Esophagus squamous epithelium (tissue), 4 donors: Measurements from ENCODE around the gene VPS4B.

Experiments used
- POLR2A ChIP-seq, 4 donors: fragments of 450-650 bp; IDR thresholded peaks; one replicate each; pipeline ENCODE4 v1.6.1; 2017; ENCODE audit warnings: antibody characterized with exemption in 4 of 4, mild to moderate bottlenecking in 4 of 4, moderate library complexity in 3 of 4
- TF ChIP-seq, protein P1 (sequence below), 6 experiments: fragments of 450-650 bp in 4 of 6; fragments of 200-600 bp in 2 of 6; sonication (generic) in 2 of 6; IDR thresholded peaks; one replicate each; pipeline ENCODE4 v1.5.1; 2016 to 2019; ENCODE audit warnings: antibody characterized with exemption in 6 of 6, mild to moderate bottlenecking in 4 of 6, moderate library complexity in 4 of 6

GRCh38 chr18:63363951-63364350 is 58.3 kb downstream of the VPS4B start:
- TF ChIP-seq, protein P1, sequence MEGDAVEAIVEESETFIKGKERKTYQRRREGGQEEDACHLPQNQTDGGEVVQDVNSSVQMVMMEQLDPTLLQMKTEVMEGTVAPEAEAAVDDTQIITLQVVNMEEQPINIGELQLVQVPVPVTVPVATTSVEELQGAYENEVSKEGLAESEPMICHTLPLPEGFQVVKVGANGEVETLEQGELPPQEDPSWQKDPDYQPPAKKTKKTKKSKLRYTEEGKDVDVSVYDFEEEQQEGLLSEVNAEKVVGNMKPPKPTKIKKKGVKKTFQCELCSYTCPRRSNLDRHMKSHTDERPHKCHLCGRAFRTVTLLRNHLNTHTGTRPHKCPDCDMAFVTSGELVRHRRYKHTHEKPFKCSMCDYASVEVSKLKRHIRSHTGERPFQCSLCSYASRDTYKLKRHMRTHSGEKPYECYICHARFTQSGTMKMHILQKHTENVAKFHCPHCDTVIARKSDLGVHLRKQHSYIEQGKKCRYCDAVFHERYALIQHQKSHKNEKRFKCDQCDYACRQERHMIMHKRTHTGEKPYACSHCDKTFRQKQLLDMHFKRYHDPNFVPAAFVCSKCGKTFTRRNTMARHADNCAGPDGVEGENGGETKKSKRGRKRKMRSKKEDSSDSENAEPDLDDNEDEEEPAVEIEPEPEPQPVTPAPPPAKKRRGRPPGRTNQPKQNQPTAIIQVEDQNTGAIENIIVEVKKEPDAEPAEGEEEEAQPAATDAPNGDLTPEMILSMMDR (IDR thresholded peaks at IDR 0.05): no peak
- TF ChIP-seq POLR2A (IDR thresholded peaks at IDR 0.05): no peak
